ENCODE data around the gene GRM8.
"Not testable (repeated sequence)": the region's sequence is repeated elsewhere in the genome, so short reads cannot be mapped to it uniquely, and the experiment has no call there.

GRM8 gene

GRCh38 chr7:126887560-126887959 lies 365.2 kb downstream of the GRM8 start:
- H3K4me2 ChIP-seq (ENCODE audit: low read depth, low read length); DNase-seq; H3F3A ChIP-seq (ENCODE audit: insufficient read depth, low read length); H3K9ac ChIP-seq (ENCODE audit: low read length); H3K27ac ChIP-seq (ENCODE audit: low read length); H3K4me3 ChIP-seq (ENCODE audit: low read length); H3K9me3 ChIP-seq (replicated peaks; ENCODE audit: insufficient read depth, low read length); H3K27me3 ChIP-seq (replicated peaks; ENCODE audit: insufficient read depth, low read length); H3K9me2 ChIP-seq (replicated peaks; ENCODE audit: insufficient read depth, low read length); H3K36me3 ChIP-seq (replicated peaks; ENCODE audit: insufficient read depth, low read length); H2AFZ ChIP-seq (ENCODE audit: low read length); H3K4me1 ChIP-seq (ENCODE audit: low read length); H4K20me1 ChIP-seq (ENCODE audit: insufficient read depth, low read length); H3K79me2 ChIP-seq (ENCODE audit: low read length): not testable (repeated sequence)

- not testable (repeated sequence) for H3K4me1 ChIP-seq (ENCODE audit: low read length); H3F3A ChIP-seq (ENCODE audit: insufficient read depth, low read length); H3K36me3 ChIP-seq (replicated peaks; ENCODE audit: insufficient read depth, low read length); H3K4me3 ChIP-seq (ENCODE audit: low read length); H3K9ac ChIP-seq (ENCODE audit: low read length); H4K20me1 ChIP-seq (ENCODE audit: insufficient read depth, low read length); H3K27me3 ChIP-seq (replicated peaks; ENCODE audit: insufficient read depth, low read length); H3K79me2 ChIP-seq (ENCODE audit: low read length); H3K9me2 ChIP-seq (replicated peaks; ENCODE audit: insufficient read depth, low read length); H2AFZ ChIP-seq (ENCODE audit: low read length); H3K4me2 ChIP-seq (ENCODE audit: low read depth, low read length); H3K27ac ChIP-seq (ENCODE audit: low read length); H3K9me3 ChIP-seq (replicated peaks; ENCODE audit: insufficient read depth, low read length); DNase-seq
Measured at GRCh38 chr7:126882730-126883129, 370.0 kb downstream of the GRM8 start.

GRCh38 chr7:126881908-126882307 lies 370.8 kb downstream of the GRM8 start:
- not testable (repeated sequence) for H3K9me3 ChIP-seq (replicated peaks; ENCODE audit: insufficient read depth, low read length); H3K9me2 ChIP-seq (replicated peaks; ENCODE audit: insufficient read depth, low read length); H3K27me3 ChIP-seq (replicated peaks; ENCODE audit: insufficient read depth, low read length); H3K4me3 ChIP-seq (ENCODE audit: low read length); H3F3A ChIP-seq (ENCODE audit: insufficient read depth, low read length); DNase-seq; H4K20me1 ChIP-seq (ENCODE audit: insufficient read depth, low read length); H2AFZ ChIP-seq (ENCODE audit: low read length); H3K36me3 ChIP-seq (replicated peaks; ENCODE audit: insufficient read depth, low read length); H3K27ac ChIP-seq (ENCODE audit: low read length); H3K79me2 ChIP-seq (ENCODE audit: low read length); H3K9ac ChIP-seq (ENCODE audit: low read length); H3K4me1 ChIP-seq (ENCODE audit: low read length); H3K4me2 ChIP-seq (ENCODE audit: low read depth, low read length)

- no peaks in the 10 kb centered on the region for H3K9me3 ChIP-seq (replicated peaks; ENCODE audit: insufficient read depth, low read length)
- no peaks in the 10 kb centered on the region for H3F3A ChIP-seq (ENCODE audit: insufficient read depth, low read length)
- no peaks in the 10 kb centered on the region for H3K36me3 ChIP-seq (replicated peaks; ENCODE audit: insufficient read depth, low read length)
- no peaks in the 10 kb centered on the region for H3K9me2 ChIP-seq (replicated peaks; ENCODE audit: insufficient read depth, low read length)
- H3K27me3 ChIP-seq (replicated peaks; ENCODE audit: insufficient read depth, low read length) = no peaks in the 10 kb centered on the region
- H3K4me2 ChIP-seq (ENCODE audit: low read depth, low read length) = no peak overlapping the region
- no peak for TF ChIP-seq CTCF (IDR thresholded peaks at IDR 0.05; ENCODE audit: low read length)
- no peak for TF ChIP-seq EZH2phosphoT487 (IDR thresholded peaks at IDR 0.05; ENCODE audit: low read length)
- no peak for TF ChIP-seq EZH2 (optimal IDR thresholded peaks at IDR 0.05; ENCODE audit: low read depth, low read length)
- no peaks in the 10 kb centered on the region for H3K79me2 ChIP-seq (ENCODE audit: low read length)
- H3K4me1 ChIP-seq (ENCODE audit: low read length) = no peaks in the 10 kb centered on the region
- H3K27ac ChIP-seq (ENCODE audit: low read length) = no peak overlapping the region
- no peak overlapping the region for H3K4me3 ChIP-seq (ENCODE audit: low read length)
- DNase-seq = no peak
- no peaks in the 10 kb centered on the region for H4K20me1 ChIP-seq (ENCODE audit: insufficient read depth, low read length)
- H3K9ac ChIP-seq (ENCODE audit: low read length) = no peak overlapping the region
- no peak overlapping the region for H2AFZ ChIP-seq (ENCODE audit: low read length)
Measured at GRCh38 chr7:126881315-126881714, 371.4 kb downstream of the GRM8 start.

GRCh38 chr7:126876536-126876935 lies 376.2 kb downstream of the GRM8 start:
- not testable (repeated sequence) for DNase-seq; H3K9me3 ChIP-seq (replicated peaks; ENCODE audit: insufficient read depth, low read length); H2AFZ ChIP-seq (ENCODE audit: low read length); H3K4me2 ChIP-seq (ENCODE audit: low read depth, low read length); H3K79me2 ChIP-seq (ENCODE audit: low read length); H3K9me2 ChIP-seq (replicated peaks; ENCODE audit: insufficient read depth, low read length); H3K36me3 ChIP-seq (replicated peaks; ENCODE audit: insufficient read depth, low read length); H3F3A ChIP-seq (ENCODE audit: insufficient read depth, low read length); H3K4me1 ChIP-seq (ENCODE audit: low read length); H3K27ac ChIP-seq (ENCODE audit: low read length); H3K9ac ChIP-seq (ENCODE audit: low read length); H3K27me3 ChIP-seq (replicated peaks; ENCODE audit: insufficient read depth, low read length); H3K4me3 ChIP-seq (ENCODE audit: low read length); H4K20me1 ChIP-seq (ENCODE audit: insufficient read depth, low read length)
